ENCODE results near the gene TOR4A.

The TOR4A gene

DNA sequence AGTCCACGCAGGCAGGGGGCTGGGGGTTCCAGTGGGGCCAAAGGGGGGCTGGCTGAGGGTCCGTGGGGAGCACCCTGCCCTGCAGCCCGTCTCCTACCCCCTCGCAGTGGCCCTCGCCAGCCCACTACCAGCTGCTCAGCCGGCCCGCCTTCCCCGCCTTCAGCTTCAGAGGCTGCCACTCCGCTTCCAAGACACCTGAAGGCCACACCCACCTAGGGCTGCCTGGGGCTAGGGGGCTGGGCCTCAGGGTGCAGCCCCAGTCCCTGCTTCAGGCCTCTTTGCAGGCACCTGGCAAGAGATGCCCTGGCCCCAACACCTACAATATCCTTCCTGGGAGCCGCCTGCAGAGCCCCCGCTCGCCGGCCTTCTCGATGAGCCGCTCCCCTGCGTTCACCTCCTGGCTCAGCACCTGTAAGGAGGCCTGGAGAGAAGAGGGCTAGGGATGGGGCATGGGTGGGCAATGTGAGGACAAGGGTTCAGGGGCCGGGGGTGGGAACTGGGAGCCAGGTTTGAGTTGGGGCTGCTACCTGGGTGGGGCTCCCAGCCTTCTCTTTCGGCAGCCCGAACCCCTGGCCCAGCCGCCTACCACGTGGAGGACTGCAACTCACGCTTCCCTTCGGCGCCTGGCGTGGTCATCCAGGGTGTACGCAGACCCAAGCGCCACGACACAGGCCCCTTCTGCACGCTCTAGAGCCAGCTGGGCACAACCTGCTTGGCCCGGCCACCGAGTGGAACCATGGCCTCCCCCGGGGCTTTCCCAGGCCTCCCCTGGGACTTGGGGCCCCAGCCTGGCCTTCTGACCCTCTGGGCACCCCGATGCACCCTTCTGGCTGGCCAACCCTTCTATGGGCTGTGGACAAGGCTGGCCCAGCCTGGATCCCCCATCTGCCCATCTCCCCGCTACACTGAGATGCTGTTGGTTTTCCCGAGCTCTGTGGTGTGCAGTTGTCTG, 24.7 kb upstream of the TOR4A start:
- DNase-seq: no peak
- Histone ChIP-seq H3K4me1 (peaks cover 4% of the 10 kb centered on the region), H3K27me3 (no peaks in the 10 kb centered on the region), H3K4me3 (ENCODE audit: low read depth, low read length) (no peak overlapping the region), H3K9me3 (no peaks in the 10 kb centered on the region), H3K36me3 (peaks cover 10% of the 10 kb centered on the region)
- TF ChIP-seq, protein P1, sequence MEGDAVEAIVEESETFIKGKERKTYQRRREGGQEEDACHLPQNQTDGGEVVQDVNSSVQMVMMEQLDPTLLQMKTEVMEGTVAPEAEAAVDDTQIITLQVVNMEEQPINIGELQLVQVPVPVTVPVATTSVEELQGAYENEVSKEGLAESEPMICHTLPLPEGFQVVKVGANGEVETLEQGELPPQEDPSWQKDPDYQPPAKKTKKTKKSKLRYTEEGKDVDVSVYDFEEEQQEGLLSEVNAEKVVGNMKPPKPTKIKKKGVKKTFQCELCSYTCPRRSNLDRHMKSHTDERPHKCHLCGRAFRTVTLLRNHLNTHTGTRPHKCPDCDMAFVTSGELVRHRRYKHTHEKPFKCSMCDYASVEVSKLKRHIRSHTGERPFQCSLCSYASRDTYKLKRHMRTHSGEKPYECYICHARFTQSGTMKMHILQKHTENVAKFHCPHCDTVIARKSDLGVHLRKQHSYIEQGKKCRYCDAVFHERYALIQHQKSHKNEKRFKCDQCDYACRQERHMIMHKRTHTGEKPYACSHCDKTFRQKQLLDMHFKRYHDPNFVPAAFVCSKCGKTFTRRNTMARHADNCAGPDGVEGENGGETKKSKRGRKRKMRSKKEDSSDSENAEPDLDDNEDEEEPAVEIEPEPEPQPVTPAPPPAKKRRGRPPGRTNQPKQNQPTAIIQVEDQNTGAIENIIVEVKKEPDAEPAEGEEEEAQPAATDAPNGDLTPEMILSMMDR (IDR thresholded peaks at IDR 0.05; ENCODE audit: low read depth, low read length): no peak

DNA sequence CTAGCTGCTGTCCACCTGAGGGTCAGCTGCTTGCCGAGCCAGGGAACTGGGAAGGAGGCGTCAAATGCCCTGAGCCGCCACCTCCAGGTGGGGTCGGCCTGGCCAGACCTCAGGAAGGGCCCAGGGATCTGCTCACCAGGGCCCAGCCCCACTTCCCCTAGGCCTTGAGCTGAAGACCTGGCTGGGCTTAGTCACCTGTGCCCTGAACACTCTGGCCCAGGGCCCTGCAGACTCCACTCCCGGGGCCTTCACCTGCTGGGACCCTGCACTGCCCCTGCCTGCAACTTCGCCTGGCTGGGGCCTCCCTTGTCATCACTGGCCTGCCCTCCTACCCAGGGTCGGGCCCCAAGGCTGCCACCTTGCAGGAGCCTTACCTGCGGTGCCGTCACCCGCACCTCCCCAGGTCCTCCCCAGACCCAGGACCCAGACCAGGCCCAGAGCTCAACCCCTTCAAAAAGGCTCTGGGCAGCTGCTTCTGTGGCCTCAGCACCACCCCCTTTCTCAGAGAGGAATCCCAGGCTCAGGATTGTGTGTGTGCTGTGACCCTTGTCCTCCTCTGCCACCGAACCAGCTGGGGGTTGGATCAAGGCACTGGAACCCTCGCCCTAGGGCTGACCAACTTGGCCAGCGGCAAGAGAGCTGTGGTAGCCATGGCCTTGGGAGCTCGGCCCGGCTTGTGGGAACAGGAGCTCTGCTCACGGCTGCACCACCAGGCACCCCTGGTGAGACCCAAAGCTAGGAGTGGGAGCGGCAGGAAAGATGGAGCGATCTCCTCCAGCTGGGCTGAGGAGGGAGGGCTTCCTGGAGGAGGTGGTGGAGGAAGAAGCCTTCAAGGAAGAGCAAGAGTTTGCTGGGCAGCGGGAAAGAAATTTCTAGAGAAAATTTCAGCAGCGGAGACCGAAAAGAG, 23.6 kb upstream of the TOR4A start:
- Histone ChIP-seq H3K27me3 (no peaks in the 10 kb centered on the region), H3K4me1 (peaks cover 4% of the 10 kb centered on the region), H3K4me3 (ENCODE audit: low read depth, low read length) (peak overlapping the region; percentile 75), H3K36me3 (peaks cover 15% of the 10 kb centered on the region), H3K9me3 (no peaks in the 10 kb centered on the region)
- TF ChIP-seq, protein P1 (IDR thresholded peaks at IDR 0.05; ENCODE audit: low read depth, low read length): no peak
- DNase-seq: no peak

GRCh38 chr9:137254624-137255447, 22.7 kb upstream of the TOR4A start, which contains the start of gene NELFB:
NELFB (plus strand) TSS chr9:137255327.
- H3K9me3 ChIP-seq: no peaks in the 10 kb centered on the region
- peak; percentile 97 for DNase-seq
- TF ChIP-seq, protein P1 (IDR thresholded peaks at IDR 0.05; ENCODE audit: low read depth, low read length): no peak
- no peaks in the 10 kb centered on the region for H3K27me3 ChIP-seq
- peaks cover 4% of the 10 kb centered on the region for H3K4me1 ChIP-seq
- H3K36me3 ChIP-seq: peaks cover 19% of the 10 kb centered on the region
- H3K4me3 ChIP-seq (ENCODE audit: low read depth, low read length): peak within 1 kb of the TSS; percentile 93

GRCh38 chr9:137255448-137256114, 21.9 kb upstream of the TOR4A start:
- no peak for DNase-seq
- Histone ChIP-seq H3K27me3 (no peaks in the 10 kb centered on the region), H3K4me1 (peaks cover 4% of the 10 kb centered on the region), H3K36me3 (peaks cover 19% of the 10 kb centered on the region), H3K4me3 (ENCODE audit: low read depth, low read length) (peak overlapping the region; percentile 93), H3K9me3 (no peaks in the 10 kb centered on the region)
- TF ChIP-seq, protein P1 (IDR thresholded peaks at IDR 0.05; ENCODE audit: low read depth, low read length): no peak

DNA sequence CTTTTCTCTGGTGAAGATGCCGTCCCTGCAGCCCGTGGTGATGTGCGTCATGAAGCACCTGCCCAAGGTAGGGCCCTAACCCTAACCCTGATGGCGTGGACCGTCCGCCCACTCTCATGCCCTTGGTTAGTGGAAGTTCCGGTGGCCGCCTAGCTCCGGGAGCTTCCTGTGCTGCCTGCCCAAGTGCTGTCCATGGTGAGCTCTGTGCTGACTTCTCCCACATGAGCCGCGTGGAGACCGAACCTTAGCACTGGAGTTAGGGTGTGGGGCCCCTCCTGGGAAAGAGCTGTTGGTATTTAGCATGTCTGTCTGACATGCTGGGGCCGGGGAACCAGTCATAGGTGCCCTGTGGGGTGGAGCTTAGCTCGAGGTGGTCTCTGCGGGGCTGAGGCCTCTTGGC, 21.2 kb upstream of the TOR4A start:
- Histone ChIP-seq H3K9me3 (no peaks in the 10 kb centered on the region), H3K36me3 (peaks cover 19% of the 10 kb centered on the region), H3K27me3 (no peaks in the 10 kb centered on the region), H3K4me1 (peaks cover 4% of the 10 kb centered on the region), H3K4me3 (ENCODE audit: low read depth, low read length) (peak overlapping the region; percentile 93)
- TF ChIP-seq, protein P1 (IDR thresholded peaks at IDR 0.05; ENCODE audit: low read depth, low read length): no peak
- no peak for DNase-seq
